MM.1S (cell line): Measurements from ENCODE around the gene CD9.

Source experiments
- DNase-seq: peaks from one replicate; pipeline ENCODE4 v3.0.0-alpha.2; 2015
- H2AFZ ChIP-seq: fragments of 300-600 bp; sonication (generic); 2 replicates; pipeline ENCODE4 v1.6.0; 2016; ENCODE audit warnings: antibody characterized with exemption, low read length
- H3F3A ChIP-seq: fragments of 300-600 bp; sonication (generic); 2 replicates; pipeline ENCODE4 v1.6.1; 2016; ENCODE audit warnings: mild to moderate bottlenecking, antibody characterized with exemption, low read length, moderate library complexity, mixed read lengths; ENCODE audit not compliant: insufficient read depth
- H3K27ac ChIP-seq: fragments of 300-600 bp; sonication (generic); 2 replicates; pipeline ENCODE4 v1.5.1; 2016; ENCODE audit warnings: mild to moderate bottlenecking, low read length
- H3K27me3 ChIP-seq: fragments of 300-600 bp; sonication (generic); replicated peaks from 2 replicates; pipeline ENCODE4 v1.6.0; 2016; ENCODE audit warnings: low read length; ENCODE audit not compliant: insufficient read depth
- H3K36me3 ChIP-seq: fragments of 300-600 bp; sonication (generic); replicated peaks from 2 replicates; pipeline ENCODE4 v1.6.1; 2016; ENCODE audit warnings: mild to moderate bottlenecking, low read length, mixed read lengths; ENCODE audit not compliant: insufficient read depth
- H3K4me1 ChIP-seq: fragments of 300-600 bp; sonication (generic); 2 replicates; pipeline ENCODE4 v1.6.1; 2016; ENCODE audit warnings: low read length, mixed read lengths
- H3K4me2 ChIP-seq: fragments of 300-600 bp; sonication (generic); 2 replicates; pipeline ENCODE4 v1.6.0; 2016; ENCODE audit warnings: low read depth, low read length
- H3K4me3 ChIP-seq: fragments of 300-600 bp; sonication (generic); 2 replicates; pipeline ENCODE4 v1.5.1; 2016; ENCODE audit warnings: low read length, mixed read lengths
- H3K79me2 ChIP-seq: fragments of 300-600 bp; sonication (generic); 2 replicates; pipeline ENCODE4 v1.6.1; 2016; ENCODE audit warnings: mixed run types, low read length, mixed read lengths
- H3K9ac ChIP-seq: fragments of 300-600 bp; sonication (generic); 2 replicates; pipeline ENCODE4 v1.6.1; 2016; ENCODE audit warnings: low read length, mixed read lengths
- H3K9me2 ChIP-seq: fragments of 300-600 bp; sonication (generic); replicated peaks from 2 replicates; pipeline ENCODE4 v1.6.1; 2016; ENCODE audit warnings: mild to moderate bottlenecking, low read length, mixed read lengths; ENCODE audit not compliant: insufficient read depth
- H3K9me3 ChIP-seq: fragments of 300-600 bp; sonication (generic); replicated peaks from 2 replicates; pipeline ENCODE4 v1.6.1; 2016; ENCODE audit warnings: mild to moderate bottlenecking, low read length, mixed read lengths; ENCODE audit not compliant: insufficient read depth
- H4K20me1 ChIP-seq: fragments of 300-600 bp; sonication (generic); 2 replicates; pipeline ENCODE4 v1.6.1; 2016; ENCODE audit warnings: mild to moderate bottlenecking, low read length, moderate library complexity, mixed read lengths; ENCODE audit not compliant: insufficient read depth
- EZH2 ChIP-seq: fragments of 300-600 bp; sonication (generic); optimal IDR thresholded peaks from 2 replicates; pipeline ENCODE3; 2017; ENCODE audit warnings: low read depth, mild to moderate bottlenecking, antibody characterized with exemption, low read length, mixed read lengths
- EZH2phosphoT487 ChIP-seq: fragments of 300-600 bp; sonication (generic); IDR thresholded peaks from 2 replicates; pipeline ENCODE4 v1.6.1; 2018; ENCODE audit warnings: antibody characterized with exemption, low read length
- TF ChIP-seq, protein P1 (sequence below): fragments of 300-600 bp; sonication (generic); IDR thresholded peaks from 2 replicates; pipeline ENCODE4 v1.5.1; 2016; ENCODE audit warnings: antibody characterized with exemption, low read length, mixed read lengths

The CD9 gene

DNA sequence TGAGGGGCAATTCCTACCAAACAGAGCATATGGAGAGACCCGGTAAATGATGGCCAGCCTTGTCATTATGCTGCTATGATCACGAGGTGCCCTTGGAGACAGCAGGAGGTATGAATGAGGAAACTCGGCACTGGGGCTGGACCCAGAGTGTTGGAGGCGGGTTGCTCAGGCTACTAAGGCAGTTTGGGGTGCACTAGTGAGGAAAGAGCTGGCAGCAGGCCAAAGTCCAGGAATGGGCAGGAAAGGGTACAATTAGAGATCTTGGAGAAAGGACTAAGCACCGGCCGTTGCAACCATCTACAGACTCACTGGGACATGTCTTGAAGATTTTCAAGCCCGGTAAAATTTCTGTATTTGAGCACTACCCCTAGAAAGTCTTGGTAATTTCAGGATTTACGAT, 54.3 kb downstream of the CD9 start:
- TF ChIP-seq, protein P1, sequence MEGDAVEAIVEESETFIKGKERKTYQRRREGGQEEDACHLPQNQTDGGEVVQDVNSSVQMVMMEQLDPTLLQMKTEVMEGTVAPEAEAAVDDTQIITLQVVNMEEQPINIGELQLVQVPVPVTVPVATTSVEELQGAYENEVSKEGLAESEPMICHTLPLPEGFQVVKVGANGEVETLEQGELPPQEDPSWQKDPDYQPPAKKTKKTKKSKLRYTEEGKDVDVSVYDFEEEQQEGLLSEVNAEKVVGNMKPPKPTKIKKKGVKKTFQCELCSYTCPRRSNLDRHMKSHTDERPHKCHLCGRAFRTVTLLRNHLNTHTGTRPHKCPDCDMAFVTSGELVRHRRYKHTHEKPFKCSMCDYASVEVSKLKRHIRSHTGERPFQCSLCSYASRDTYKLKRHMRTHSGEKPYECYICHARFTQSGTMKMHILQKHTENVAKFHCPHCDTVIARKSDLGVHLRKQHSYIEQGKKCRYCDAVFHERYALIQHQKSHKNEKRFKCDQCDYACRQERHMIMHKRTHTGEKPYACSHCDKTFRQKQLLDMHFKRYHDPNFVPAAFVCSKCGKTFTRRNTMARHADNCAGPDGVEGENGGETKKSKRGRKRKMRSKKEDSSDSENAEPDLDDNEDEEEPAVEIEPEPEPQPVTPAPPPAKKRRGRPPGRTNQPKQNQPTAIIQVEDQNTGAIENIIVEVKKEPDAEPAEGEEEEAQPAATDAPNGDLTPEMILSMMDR, result no peak
- TF ChIP-seq EZH2 (no peak), EZH2phosphoT487 (no peak)
- Histone ChIP-seq H3K27me3 (no peaks in the 10 kb centered on the region), H3K4me2 (no peak overlapping the region), H3K4me3 (no peak overlapping the region), H3K9ac (no peak overlapping the region), H4K20me1 (no peaks in the 10 kb centered on the region), H3K79me2 (no peaks in the 10 kb centered on the region), H3K4me1 (no peaks in the 10 kb centered on the region), H3K27ac (no peak overlapping the region), H3K9me3 (no peaks in the 10 kb centered on the region), H3K36me3 (no peaks in the 10 kb centered on the region), H2AFZ (no peak overlapping the region), H3F3A (no peaks in the 10 kb centered on the region), H3K9me2 (no peaks in the 10 kb centered on the region)
- no peak for DNase-seq

DNA sequence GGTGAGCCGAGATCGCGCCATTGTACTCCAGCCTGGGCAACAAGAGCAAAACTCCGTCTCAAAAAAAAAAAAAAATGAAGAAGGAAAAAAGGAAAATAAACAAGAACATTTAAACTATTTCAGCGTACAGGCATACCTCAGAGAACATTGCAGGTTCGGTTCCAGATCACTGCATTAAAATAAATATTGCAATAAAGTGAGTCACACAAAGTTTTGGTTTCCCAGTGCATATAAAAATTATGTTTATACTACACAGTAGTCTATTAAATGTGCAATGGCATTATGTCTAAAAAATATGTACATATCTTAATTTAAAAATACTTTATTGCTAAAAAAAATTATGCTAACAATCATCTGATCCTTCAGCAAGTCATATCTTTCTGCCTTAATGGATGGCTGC, 56.8 kb downstream of the CD9 start:
- no peak for TF ChIP-seq EZH2phosphoT487
- TF ChIP-seq, protein P1, result no peak
- no peak for TF ChIP-seq EZH2
- Histone ChIP-seq H3K27me3 (no peaks in the 10 kb centered on the region), H3K36me3 (no peaks in the 10 kb centered on the region), H3K9ac (no peak overlapping the region), H3K79me2 (no peaks in the 10 kb centered on the region), H3K9me2 (no peaks in the 10 kb centered on the region), H3K4me3 (no peak overlapping the region), H3K9me3 (no peaks in the 10 kb centered on the region), H4K20me1 (no peaks in the 10 kb centered on the region), H3F3A (peaks cover 2% of the 10 kb centered on the region; the same call in 1 of the 2 replicates), H3K27ac (no peak overlapping the region), H3K4me1 (peaks cover 4% of the 10 kb centered on the region), H2AFZ (no peak overlapping the region), H3K4me2 (no peak overlapping the region)
- no peak for DNase-seq

DNA sequence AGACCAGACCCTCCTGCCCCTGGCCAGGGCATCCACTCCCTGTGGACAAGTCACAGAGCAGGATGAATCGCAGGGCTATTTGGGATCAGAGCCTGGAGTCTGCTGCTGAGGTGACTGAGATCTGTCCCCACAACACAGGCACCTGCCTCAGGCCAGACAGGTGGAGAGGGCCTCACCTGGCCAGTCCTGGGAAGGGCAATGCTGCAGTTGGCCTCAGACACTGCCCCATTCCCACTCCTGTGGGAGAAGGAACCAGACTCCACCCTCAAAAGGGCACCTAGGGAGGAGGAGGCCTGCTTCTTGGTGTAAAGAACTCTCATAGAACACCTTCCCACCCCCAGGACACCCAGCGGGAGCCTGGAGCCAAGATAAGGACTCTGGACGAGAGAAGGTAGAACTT, 62.0 kb downstream of the CD9 start:
- H3K4me2 ChIP-seq, result peak overlapping the region; percentile 56
- H2AFZ ChIP-seq, result peak overlapping the region; percentile 84
- TF ChIP-seq EZH2, result no peak
- TF ChIP-seq, protein P1, result no peak
- no peak for TF ChIP-seq EZH2phosphoT487

More for the DNA sequence above, 62.0 kb downstream of the CD9 start:
- Histone ChIP-seq H3K27ac (peak overlapping the region; percentile 83), H3K9ac (peak overlapping the region; percentile 40; the same call in 1 of the 2 replicates), H3K9me3 (no peaks in the 10 kb centered on the region), H3F3A (peaks cover 10% of the 10 kb centered on the region; the same call in 1 of the 2 replicates), H3K36me3 (no peaks in the 10 kb centered on the region), H3K9me2 (no peaks in the 10 kb centered on the region), H3K4me1 (peaks cover 15% of the 10 kb centered on the region), H3K4me3 (no peak overlapping the region), H3K79me2 (no peaks in the 10 kb centered on the region), H4K20me1 (no peaks in the 10 kb centered on the region), H3K27me3 (no peaks in the 10 kb centered on the region)
- DNase-seq, result no peak
